IPS DF 6.9 (cell line): ENCODE data around the gene SRGAP3.
"Not testable (repeated sequence)": the region's sequence is repeated elsewhere in the genome, so short reads cannot be mapped to it uniquely, and the experiment has no call there.

Experiments used
- DNase-seq: peaks from one replicate; pipeline ENCODE4 v3.0.0-alpha.2; 2013; ENCODE audit warnings: low read depth, low spot score
- H3K27ac ChIP-seq: one replicate; pipeline ENCODE4 v1.5.1; 2013; ENCODE audit warnings: low read length, control low read depth
- H3K27me3 ChIP-seq: 2 replicates; pipeline ENCODE4 v1.6.1; 2013; ENCODE audit warnings: mild to moderate bottlenecking, low read length; ENCODE audit not compliant: control insufficient read depth, insufficient read depth
- H3K36me3 ChIP-seq: 2 replicates; pipeline ENCODE4 v1.6.1; 2013; ENCODE audit warnings: low read length; ENCODE audit not compliant: control insufficient read depth, insufficient read depth
- H3K4me1 ChIP-seq: 2 replicates; pipeline ENCODE4 v1.6.1; 2013; ENCODE audit warnings: low read length; ENCODE audit not compliant: control insufficient read depth, insufficient read depth
- H3K4me3 ChIP-seq: 2 replicates; pipeline ENCODE4 v1.5.1; 2013; ENCODE audit warnings: mild to moderate bottlenecking, low read length
- H3K9me3 ChIP-seq: 2 replicates; pipeline ENCODE4 v1.6.1; 2013; ENCODE audit warnings: low read length, inconsistent platforms; ENCODE audit not compliant: control insufficient read depth, insufficient read depth
- WGBS: extraction: QIAGEN DNeasy Blood & Tissue Kit; methylation state at CpG from one replicate; pipeline ENCODE4 v1.1.7; 2013; ENCODE audit warnings: mixed read lengths, missing lambda C conversion rate; ENCODE audit not compliant: insufficient read length, insufficient coverage; 5-methylcytosine and 5-hydroxymethylcytosine counted together

Gene SRGAP3

GRCh38 chr3:9249273-9250192 lies at the start of gene SRGAP3:
Gene SRGAP3 (minus strand): TSS chr3:9249646. CDS start chr3:9248951, 695 bp downstream.
- H3K4me1 ChIP-seq, result peaks cover 7% of the 10 kb centered on the region; the same call in 1 of the 2 replicates
- peak; percentile 88 for DNase-seq
- H3K9me3 ChIP-seq, result no peaks in the 10 kb centered on the region
- no peak within 1 kb of the TSS for H3K27ac ChIP-seq
- no peaks in the 10 kb centered on the region for H3K36me3 ChIP-seq
- no peaks in the 10 kb centered on the region for H3K27me3 ChIP-seq
- H3K4me3 ChIP-seq, result peak within 1 kb of the TSS; percentile 38; the same call in 1 of the 2 replicates
- no CpG with 5 or more reads among the region's 28 CpGs for WGBS

- H3K27me3 ChIP-seq, result peaks cover 4% of the 10 kb centered on the region
- H3K4me3 ChIP-seq, result no peak overlapping the region
- no peaks in the 10 kb centered on the region for H3K4me1 ChIP-seq
- no peak overlapping the region for H3K27ac ChIP-seq
- H3K36me3 ChIP-seq, result no peaks in the 10 kb centered on the region
- DNase-seq, result no peak
- H3K9me3 ChIP-seq, result no peaks in the 10 kb centered on the region
Measured at GRCh38 chr3:9298236-9298635, 48.8 kb upstream of the SRGAP3 start.

GRCh38 chr3:9296241-9296640 lies 46.8 kb upstream of the SRGAP3 start:
- Histone ChIP-seq H3K27ac (no peak overlapping the region), H3K4me1 (no peaks in the 10 kb centered on the region), H3K27me3 (no peaks in the 10 kb centered on the region), H3K36me3 (no peaks in the 10 kb centered on the region), H3K9me3 (no peaks in the 10 kb centered on the region), H3K4me3 (no peak overlapping the region)
- no CpG with 5 or more reads among the region's 1 CpG for WGBS
- no peak for DNase-seq

GRCh38 chr3:9295007-9295406 lies 45.6 kb upstream of the SRGAP3 start:
- DNase-seq, result no peak
- H3K27ac ChIP-seq, result no peak overlapping the region
- no peaks in the 10 kb centered on the region for H3K27me3 ChIP-seq
- no peaks in the 10 kb centered on the region for H3K9me3 ChIP-seq
- H3K36me3 ChIP-seq, result no peaks in the 10 kb centered on the region
- H3K4me1 ChIP-seq, result no peaks in the 10 kb centered on the region
- no peak overlapping the region for H3K4me3 ChIP-seq

GRCh38 chr3:9293953-9294352 lies 44.5 kb upstream of the SRGAP3 start:
- not testable (repeated sequence) for H3K36me3 ChIP-seq, H3K9me3 ChIP-seq, H3K4me3 ChIP-seq, DNase-seq, H3K27ac ChIP-seq, H3K4me1 ChIP-seq, H3K27me3 ChIP-seq
- WGBS, result no CpG with 5 or more reads among the region's 2 CpGs

- no peak overlapping the region for H3K27ac ChIP-seq
Measured at GRCh38 chr3:9293076-9293475, 43.6 kb upstream of the SRGAP3 start.

GRCh38 chr3:9292516-9292915 lies 43.1 kb upstream of the SRGAP3 start:
- no peak for DNase-seq
- Histone ChIP-seq H3K27me3 (no peaks in the 10 kb centered on the region), H3K4me1 (no peaks in the 10 kb centered on the region), H3K9me3 (no peaks in the 10 kb centered on the region), H3K27ac (no peak overlapping the region), H3K4me3 (no peak overlapping the region), H3K36me3 (no peaks in the 10 kb centered on the region)
- WGBS, result no CpG with 5 or more reads among the region's 2 CpGs

More at GRCh38 chr3:9293076-9293475, 43.6 kb upstream of the SRGAP3 start:
- Histone ChIP-seq H3K9me3 (no peaks in the 10 kb centered on the region), H3K4me1 (no peaks in the 10 kb centered on the region), H3K4me3 (no peak overlapping the region), H3K27me3 (no peaks in the 10 kb centered on the region), H3K36me3 (no peaks in the 10 kb centered on the region)
- no CpG with 5 or more reads among the region's 3 CpGs for WGBS
- no peak for DNase-seq

GRCh38 chr3:9291821-9292410 lies 42.5 kb upstream of the SRGAP3 start:
- Histone ChIP-seq H3K4me3 (no peak overlapping the region), H3K27ac (no peak overlapping the region), H3K36me3 (no peaks in the 10 kb centered on the region), H3K4me1 (no peaks in the 10 kb centered on the region), H3K9me3 (no peaks in the 10 kb centered on the region), H3K27me3 (no peaks in the 10 kb centered on the region)
- DNase-seq, result no peak
- no CpG with 5 or more reads among the region's 6 CpGs for WGBS

GRCh38 chr3:9290566-9290965 lies 41.1 kb upstream of the SRGAP3 start:
- no CpG with 5 or more reads among the region's 2 CpGs for WGBS

GRCh38 chr3:9281533-9281932 lies 32.1 kb upstream of the SRGAP3 start:
- not testable (repeated sequence) for H3K27me3 ChIP-seq, H3K9me3 ChIP-seq, H3K36me3 ChIP-seq, H3K4me3 ChIP-seq, H3K27ac ChIP-seq, H3K4me1 ChIP-seq, DNase-seq
- WGBS, result no CpG with 5 or more reads among the region's 8 CpGs

More at GRCh38 chr3:9290566-9290965, 41.1 kb upstream of the SRGAP3 start:
- H3K9me3 ChIP-seq, result no peaks in the 10 kb centered on the region
- no peak overlapping the region for H3K4me3 ChIP-seq
- no peaks in the 10 kb centered on the region for H3K27me3 ChIP-seq
- H3K4me1 ChIP-seq, result no peaks in the 10 kb centered on the region
- DNase-seq, result no peak
- H3K27ac ChIP-seq, result no peak overlapping the region
- no peaks in the 10 kb centered on the region for H3K36me3 ChIP-seq
